Right lobe of liver (tissue), 4 donors: ENCODE data around the gene DCTD.

Experiments
- CTCF ChIP-seq, 4 donors: fragments of 200-600 bp in 3 of 4; fragments of 450-650 bp in 1 of 4; IDR thresholded peaks; one replicate each; pipeline versions ENCODE4 v1.5.1 to v1.8.0; 2016 to 2022; ENCODE audit warnings: antibody characterized with exemption in 4 of 4, mild to moderate bottlenecking in 2 of 4
- POLR2A ChIP-seq: fragments of 450-650 bp; IDR thresholded peaks from one replicate; pipeline ENCODE4 v1.6.1; 2017; ENCODE audit warnings: antibody characterized with exemption, mild to moderate bottlenecking
- donor health status: DM: no; HTN: no; CAD: no.
- donor health status: DM: no; HTN: no; CAD: no.
- donor health status: DM: no; HTN: yes; CAD: no.

- TF ChIP-seq POLR2A (no peak), CTCF (IDR thresholded peaks at IDR 0.05) (no peak)
Observed at GRCh38 chr4:182907396-182907795, 9.8 kb downstream of the DCTD start.
